ENCODE data around the gene PHACTR1. TPM values are rescaled to one million over a fixed set of nuclear protein-coding genes. Genes with fewer than 3 reads are reported as not detected.

PHACTR1 gene
- total RNA-seq, 1 experiment from 2014 or later, result not detected

GRCh38 chr6:13288481-13288880 lies 571.9 kb downstream of the PHACTR1 start:
- no TSS peak for BruUV-seq (replicated peaks)
- DNase-seq (no peak), ATAC-seq (no peak)
- Histone ChIP-seq H3K4me1 (ENCODE audit: insufficient read depth, low read length) (no peaks in the 10 kb centered on the region), H3K4me3 (ENCODE audit: low read length) (no peak overlapping the region), H3K79me2 (ENCODE audit: low read length) (no peaks in the 10 kb centered on the region), H3K4me2 (ENCODE audit: low read length) (no peak overlapping the region), H3K27ac (ENCODE audit: low read length) (no peak overlapping the region), H3K9me2 (replicated peaks; ENCODE audit: low read length) (no peaks in the 10 kb centered on the region), H2AFZ (ENCODE audit: low read length) (no peak overlapping the region), H4K20me1 (ENCODE audit: low read length) (no peaks in the 10 kb centered on the region), H3K27me3 (ENCODE audit: low read length) (no peaks in the 10 kb centered on the region), H3K9ac (ENCODE audit: low read length) (no peak overlapping the region), H3K9me3 (ENCODE audit: low read length) (no peaks in the 10 kb centered on the region), H3K36me3 (ENCODE audit: low read depth, low read length) (0 out of 2 replicates have a peak, but pooled peaks cover 3% of the 10 kb centered on the region), H3F3A (ENCODE audit: low read length, unreplicated experiment) (no peaks in the 10 kb centered on the region)
- TF ChIP-seq EZH2 (IDR thresholded peaks at IDR 0.05; ENCODE audit: low read length, unreplicated experiment) (no peak), CTCF (conservative IDR thresholded peaks at IDR 0.05; ENCODE audit: low read depth, low read length) (no peak), EZH2phosphoT487 (IDR thresholded peaks at IDR 0.05; ENCODE audit: borderline replicate concordance, low read length) (no peak)
- intact Hi-C loops (cut with micrococcal nuclease), result no loop called here
- POLR2A ChIA-PET (ENCODE audit: unreplicated experiment), result no interaction called here
- CTCF ChIA-PET, result no interaction called here

GRCh38 chr6:13288969-13289391 lies 572.4 kb downstream of the PHACTR1 start:
- no peaks in the 10 kb centered on the region for H3K9me3 ChIP-seq (ENCODE audit: low read length)
- H3K79me2 ChIP-seq (ENCODE audit: low read length), result no peaks in the 10 kb centered on the region
- TF ChIP-seq CTCF (conservative IDR thresholded peaks at IDR 0.05; ENCODE audit: low read depth, low read length) (no peak), EZH2phosphoT487 (IDR thresholded peaks at IDR 0.05; ENCODE audit: borderline replicate concordance, low read length) (no peak), EZH2 (IDR thresholded peaks at IDR 0.05; ENCODE audit: low read length, unreplicated experiment) (no peak)
- ATAC-seq (no peak), DNase-seq (no peak)
- H4K20me1 ChIP-seq (ENCODE audit: low read length), result no peaks in the 10 kb centered on the region
- no peaks in the 10 kb centered on the region for H3K9me2 ChIP-seq (replicated peaks; ENCODE audit: low read length)
- POLR2A ChIA-PET (ENCODE audit: unreplicated experiment), result no interaction called here
- H3K27me3 ChIP-seq (ENCODE audit: low read length), result no peaks in the 10 kb centered on the region
- BruUV-seq (replicated peaks), result no TSS peak
- no peak overlapping the region for H3K27ac ChIP-seq (ENCODE audit: low read length)
- no peak overlapping the region for H3K9ac ChIP-seq (ENCODE audit: low read length)
- intact Hi-C loops (cut with micrococcal nuclease), result no loop called here
- H3K4me3 ChIP-seq (ENCODE audit: low read length), result no peak overlapping the region
- no peak overlapping the region for H2AFZ ChIP-seq (ENCODE audit: low read length)
- 0 out of 2 replicates have a peak, but pooled peaks cover 3% of the 10 kb centered on the region for H3K36me3 ChIP-seq (ENCODE audit: low read depth, low read length)
- H3K4me1 ChIP-seq (ENCODE audit: insufficient read depth, low read length), result no peaks in the 10 kb centered on the region
- CTCF ChIA-PET, result no interaction called here
- no peaks in the 10 kb centered on the region for H3F3A ChIP-seq (ENCODE audit: low read length, unreplicated experiment)
- H3K4me2 ChIP-seq (ENCODE audit: low read length), result no peak overlapping the region

DNA sequence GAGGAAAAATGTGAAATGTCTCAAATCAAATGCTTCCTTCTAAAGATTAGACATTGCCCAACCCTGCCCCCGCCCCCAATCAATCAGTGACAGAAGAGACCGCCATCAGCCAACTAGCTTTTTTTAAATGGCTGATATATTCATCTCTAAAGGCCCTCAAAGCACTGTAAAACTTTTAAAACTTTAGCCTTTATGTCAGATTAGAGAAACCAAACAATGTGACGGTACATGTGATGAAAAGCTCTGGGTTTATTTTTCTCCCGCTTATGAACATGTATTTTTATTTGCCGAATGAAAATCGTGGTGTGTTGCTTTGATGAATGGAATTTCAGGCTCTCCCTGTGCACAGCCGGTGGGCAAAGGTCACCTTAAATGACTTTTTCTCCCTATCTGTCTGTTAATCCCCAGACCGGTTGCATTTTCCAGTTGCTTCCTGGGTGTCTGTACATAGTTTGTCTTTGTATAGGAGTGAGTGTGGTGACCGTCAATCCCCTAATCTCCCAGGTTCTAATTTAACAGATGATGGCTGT lies 573.3 kb downstream of the PHACTR1 start:
- Histone ChIP-seq H3K9me3 (ENCODE audit: low read length) (no peaks in the 10 kb centered on the region), H3K9ac (ENCODE audit: low read length) (no peak overlapping the region), H3K79me2 (ENCODE audit: low read length) (no peaks in the 10 kb centered on the region), H3K27me3 (ENCODE audit: low read length) (no peaks in the 10 kb centered on the region), H3K4me3 (ENCODE audit: low read length) (no peak overlapping the region), H4K20me1 (ENCODE audit: low read length) (no peaks in the 10 kb centered on the region), H3K27ac (ENCODE audit: low read length) (no peak overlapping the region), H3K36me3 (ENCODE audit: low read depth, low read length) (peaks cover 9% of the 10 kb centered on the region; the same call in 1 of the 2 replicates), H2AFZ (ENCODE audit: low read length) (no peak overlapping the region), H3F3A (ENCODE audit: low read length, unreplicated experiment) (no peaks in the 10 kb centered on the region), H3K4me1 (ENCODE audit: insufficient read depth, low read length) (no peaks in the 10 kb centered on the region), H3K9me2 (replicated peaks; ENCODE audit: low read length) (no peaks in the 10 kb centered on the region), H3K4me2 (ENCODE audit: low read length) (no peak overlapping the region)
- DNase-seq (no peak), ATAC-seq (no peak)
- TF ChIP-seq EZH2 (IDR thresholded peaks at IDR 0.05; ENCODE audit: low read length, unreplicated experiment) (no peak), EZH2phosphoT487 (IDR thresholded peaks at IDR 0.05; ENCODE audit: borderline replicate concordance, low read length) (no peak), CTCF (conservative IDR thresholded peaks at IDR 0.05; ENCODE audit: low read depth, low read length) (no peak)
- BruUV-seq (replicated peaks), result no TSS peak
- POLR2A ChIA-PET (ENCODE audit: unreplicated experiment), result no interaction called here
- CTCF ChIA-PET, result no interaction called here
- intact Hi-C loops (cut with micrococcal nuclease), result no loop called here

All from PC-3 (cell line).